SU-DHL-6 (cell line): ENCODE measurements around the gene PPP1R13B.

Source experiments
- EZH2phosphoT487 ChIP-seq: fragments of 200-600 bp; sonication (generic), shearing (Covaris generic); conservative IDR thresholded peaks from 2 replicates; pipeline ENCODE4 v1.6.1; 2018; ENCODE audit warnings: mild to moderate bottlenecking, antibody characterized with exemption, low read length, moderate library complexity, mixed read lengths
- TF ChIP-seq, protein P1 (sequence below): fragments of 200-600 bp; sonication (generic); IDR thresholded peaks from one replicate; pipeline ENCODE4 v1.5.1; 2017; ENCODE audit warnings: antibody characterized with exemption, mild to moderate bottlenecking, low read length, moderate library complexity; ENCODE audit not compliant: insufficient read depth, poor library complexity, severe bottlenecking

DNA sequence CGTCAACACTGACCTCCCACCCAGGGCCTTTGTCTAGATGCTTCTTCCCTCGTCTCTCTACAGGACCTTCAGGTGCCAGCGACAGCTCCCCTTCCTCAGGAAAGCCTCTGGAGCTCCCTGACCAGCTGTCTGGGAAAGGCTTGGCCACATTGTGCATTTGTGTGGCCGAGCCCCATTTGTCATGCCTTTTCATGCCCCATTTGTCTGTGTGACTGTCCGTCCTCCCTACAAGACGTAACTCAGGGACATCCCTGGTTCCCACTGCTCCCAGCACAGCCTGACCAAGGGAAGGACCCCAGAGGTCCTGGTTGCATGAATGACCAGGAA lies 107.9 kb downstream of the PPP1R13B start:
- TF ChIP-seq, protein P1, sequence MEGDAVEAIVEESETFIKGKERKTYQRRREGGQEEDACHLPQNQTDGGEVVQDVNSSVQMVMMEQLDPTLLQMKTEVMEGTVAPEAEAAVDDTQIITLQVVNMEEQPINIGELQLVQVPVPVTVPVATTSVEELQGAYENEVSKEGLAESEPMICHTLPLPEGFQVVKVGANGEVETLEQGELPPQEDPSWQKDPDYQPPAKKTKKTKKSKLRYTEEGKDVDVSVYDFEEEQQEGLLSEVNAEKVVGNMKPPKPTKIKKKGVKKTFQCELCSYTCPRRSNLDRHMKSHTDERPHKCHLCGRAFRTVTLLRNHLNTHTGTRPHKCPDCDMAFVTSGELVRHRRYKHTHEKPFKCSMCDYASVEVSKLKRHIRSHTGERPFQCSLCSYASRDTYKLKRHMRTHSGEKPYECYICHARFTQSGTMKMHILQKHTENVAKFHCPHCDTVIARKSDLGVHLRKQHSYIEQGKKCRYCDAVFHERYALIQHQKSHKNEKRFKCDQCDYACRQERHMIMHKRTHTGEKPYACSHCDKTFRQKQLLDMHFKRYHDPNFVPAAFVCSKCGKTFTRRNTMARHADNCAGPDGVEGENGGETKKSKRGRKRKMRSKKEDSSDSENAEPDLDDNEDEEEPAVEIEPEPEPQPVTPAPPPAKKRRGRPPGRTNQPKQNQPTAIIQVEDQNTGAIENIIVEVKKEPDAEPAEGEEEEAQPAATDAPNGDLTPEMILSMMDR: no peak
- no peak for TF ChIP-seq EZH2phosphoT487
